ENCODE measurements around the gene GNPDA1. TPM values are rescaled to one million over a fixed set of nuclear protein-coding genes. Genes with fewer than 3 reads are reported as not detected.
A peak's percentile ranks its signal among the peaks of the same experiment; 100 is the strongest.

GNPDA1 gene
- total RNA-seq = 14.2 and 15.0 TPM in 2 replicates

DNA sequence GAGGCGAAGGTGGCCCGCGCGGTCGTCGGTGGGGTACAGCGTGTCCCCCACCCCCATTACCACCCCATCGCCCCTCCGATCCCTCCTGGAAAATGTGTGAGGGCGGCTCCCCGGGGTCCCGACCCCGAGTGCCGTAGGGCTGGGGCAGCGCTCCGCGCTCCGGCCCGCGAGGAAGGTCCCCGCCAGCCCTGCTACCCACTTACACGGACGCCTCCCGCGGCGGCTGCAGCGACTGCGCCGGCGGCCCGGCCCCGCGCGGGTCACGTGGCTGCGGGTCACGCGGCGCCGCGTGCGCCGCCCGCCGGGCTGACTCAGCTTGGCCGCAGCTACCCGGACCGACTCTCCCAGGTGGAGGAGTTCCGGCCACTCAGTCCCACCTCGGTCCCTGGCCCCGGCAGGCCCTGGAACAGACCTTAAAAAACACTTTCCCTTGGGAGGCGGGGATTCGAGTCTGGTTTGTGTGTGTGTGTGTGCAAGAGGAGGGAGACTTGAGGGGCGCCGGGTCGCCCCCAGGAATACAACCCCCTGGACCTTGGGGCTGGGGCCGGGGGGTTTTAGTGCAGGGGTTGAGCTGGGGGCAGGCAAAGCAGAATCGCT lies at the start of gene GNPDA1:
GNPDA1 (minus strand) TSS at position 236 of the 597 bp plus-strand sequence. CDS start 992 bp downstream, outside the sequence.
- Mint-ChIP-seq H3K27ac (peak within 1 kb of the TSS; percentile 86), H3K4me3 (peak within 1 kb of the TSS; percentile 88), H3K4me1 (peaks cover 44% of the 10 kb centered on the region), H3K9me3 (no peaks in the 10 kb centered on the region), H3K36me3 (ENCODE audit: low read depth) (peaks cover 3% of the 10 kb centered on the region), H3K27me3 (no peaks in the 10 kb centered on the region)
- CTCF ChIA-PET = interaction anchor here (1.0 to 6.0 kb wide), 7 partner anchors 21 to 320 kb away, joined by 3 to 47 read pairs (median 5); partner anchors contain the start of gene NDFIP1
- TF ChIP-seq, protein P1, sequence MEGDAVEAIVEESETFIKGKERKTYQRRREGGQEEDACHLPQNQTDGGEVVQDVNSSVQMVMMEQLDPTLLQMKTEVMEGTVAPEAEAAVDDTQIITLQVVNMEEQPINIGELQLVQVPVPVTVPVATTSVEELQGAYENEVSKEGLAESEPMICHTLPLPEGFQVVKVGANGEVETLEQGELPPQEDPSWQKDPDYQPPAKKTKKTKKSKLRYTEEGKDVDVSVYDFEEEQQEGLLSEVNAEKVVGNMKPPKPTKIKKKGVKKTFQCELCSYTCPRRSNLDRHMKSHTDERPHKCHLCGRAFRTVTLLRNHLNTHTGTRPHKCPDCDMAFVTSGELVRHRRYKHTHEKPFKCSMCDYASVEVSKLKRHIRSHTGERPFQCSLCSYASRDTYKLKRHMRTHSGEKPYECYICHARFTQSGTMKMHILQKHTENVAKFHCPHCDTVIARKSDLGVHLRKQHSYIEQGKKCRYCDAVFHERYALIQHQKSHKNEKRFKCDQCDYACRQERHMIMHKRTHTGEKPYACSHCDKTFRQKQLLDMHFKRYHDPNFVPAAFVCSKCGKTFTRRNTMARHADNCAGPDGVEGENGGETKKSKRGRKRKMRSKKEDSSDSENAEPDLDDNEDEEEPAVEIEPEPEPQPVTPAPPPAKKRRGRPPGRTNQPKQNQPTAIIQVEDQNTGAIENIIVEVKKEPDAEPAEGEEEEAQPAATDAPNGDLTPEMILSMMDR (IDR thresholded peaks at IDR 0.05) = no peak
- intact Hi-C loops (cut with micrococcal nuclease) = loop anchor here (1.0 to 10.0 kb wide), 3 partner anchors 44 to 688 kb away; partner anchors contain the start of genes RNF14 and TAF7
- DNase-seq = peak; percentile 76
- ATAC-seq (ENCODE audit: low read depth) = peak; percentile 83
- POLR2A ChIA-PET = interaction anchor here (0.7 to 2.2 kb wide), 4 partner anchors 21 to 757 kb away, joined by 3 to 13 read pairs (median 5); partner anchors contain the start of genes ARHGAP26, DELE1 and RNF14

DNA sequence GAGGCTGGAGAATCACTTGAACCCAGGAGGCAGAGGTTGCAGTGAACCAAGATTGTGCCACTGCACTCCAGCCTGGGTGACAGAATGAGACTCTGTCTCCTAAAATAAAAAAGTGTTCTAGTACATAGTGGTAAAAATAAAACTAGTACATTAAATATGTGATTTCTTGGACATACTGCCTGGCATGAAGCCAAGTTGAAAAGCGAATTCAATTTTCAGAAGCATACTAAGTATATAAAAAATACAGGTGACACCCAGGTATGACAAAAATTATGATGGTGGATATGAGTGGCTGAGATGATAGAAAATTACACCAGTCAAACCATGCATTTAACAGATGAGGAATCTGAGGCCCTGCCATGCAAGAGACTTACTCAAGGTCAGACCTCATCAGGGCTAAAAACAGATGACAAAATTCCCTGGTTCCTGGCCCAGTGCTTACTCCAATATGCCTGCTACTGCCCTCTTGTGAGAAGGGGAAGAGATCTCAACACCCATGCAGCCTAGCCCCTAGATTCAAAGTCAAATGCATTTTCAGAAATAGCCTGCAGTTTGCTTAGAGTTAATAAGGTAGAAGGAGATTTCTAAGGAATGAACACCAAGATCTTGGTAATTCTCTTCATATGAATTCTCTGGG lies 46.6 kb upstream of the GNPDA1 start:
- TF ChIP-seq, protein P1 (IDR thresholded peaks at IDR 0.05) = no peak
- ChIA-PET CTCF (no interaction called here), POLR2A (no interaction called here)
- peaks cover 5% of the 10 kb centered on the region for H3K4me1 Mint-ChIP-seq
- no peaks in the 10 kb centered on the region for H3K9me3 Mint-ChIP-seq
- H3K36me3 Mint-ChIP-seq (ENCODE audit: low read depth) = no peaks in the 10 kb centered on the region
- ATAC-seq (ENCODE audit: low read depth) = no peak
- H3K27ac Mint-ChIP-seq = no peak overlapping the region
- no peak overlapping the region for H3K4me3 Mint-ChIP-seq
- no peak for DNase-seq
- intact Hi-C loops (cut with micrococcal nuclease) = no loop called here
- peaks cover 9% of the 10 kb centered on the region for H3K27me3 Mint-ChIP-seq

DNA sequence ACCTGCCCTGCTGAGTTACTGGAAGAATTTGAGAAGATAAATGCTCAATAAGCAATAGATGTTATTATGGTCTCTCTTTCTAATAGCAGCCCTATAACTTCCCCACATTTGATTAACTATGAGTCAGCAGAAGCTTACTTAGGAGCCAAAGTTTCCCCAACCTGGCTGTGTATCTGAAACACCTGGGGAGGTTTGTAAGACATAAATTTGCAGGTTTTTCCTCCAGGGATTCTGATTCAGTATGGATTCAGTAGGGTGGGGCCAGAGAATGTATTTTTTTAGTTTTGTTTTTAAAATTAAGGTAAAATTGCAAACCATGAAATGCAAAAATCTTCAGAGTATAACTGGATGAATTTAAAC lies 44.9 kb upstream of the GNPDA1 start:
- Mint-ChIP-seq H3K27me3 (peaks cover 12% of the 10 kb centered on the region), H3K9me3 (no peaks in the 10 kb centered on the region), H3K27ac (no peak overlapping the region), H3K36me3 (ENCODE audit: low read depth) (no peaks in the 10 kb centered on the region), H3K4me1 (no peaks in the 10 kb centered on the region), H3K4me3 (no peak overlapping the region)
- CTCF ChIA-PET = no interaction called here
- TF ChIP-seq, protein P1 (IDR thresholded peaks at IDR 0.05) = no peak
- POLR2A ChIA-PET = no interaction called here
- no peak for DNase-seq
- ATAC-seq (ENCODE audit: low read depth) = no peak
- intact Hi-C loops (cut with micrococcal nuclease) = no loop called here

DNA sequence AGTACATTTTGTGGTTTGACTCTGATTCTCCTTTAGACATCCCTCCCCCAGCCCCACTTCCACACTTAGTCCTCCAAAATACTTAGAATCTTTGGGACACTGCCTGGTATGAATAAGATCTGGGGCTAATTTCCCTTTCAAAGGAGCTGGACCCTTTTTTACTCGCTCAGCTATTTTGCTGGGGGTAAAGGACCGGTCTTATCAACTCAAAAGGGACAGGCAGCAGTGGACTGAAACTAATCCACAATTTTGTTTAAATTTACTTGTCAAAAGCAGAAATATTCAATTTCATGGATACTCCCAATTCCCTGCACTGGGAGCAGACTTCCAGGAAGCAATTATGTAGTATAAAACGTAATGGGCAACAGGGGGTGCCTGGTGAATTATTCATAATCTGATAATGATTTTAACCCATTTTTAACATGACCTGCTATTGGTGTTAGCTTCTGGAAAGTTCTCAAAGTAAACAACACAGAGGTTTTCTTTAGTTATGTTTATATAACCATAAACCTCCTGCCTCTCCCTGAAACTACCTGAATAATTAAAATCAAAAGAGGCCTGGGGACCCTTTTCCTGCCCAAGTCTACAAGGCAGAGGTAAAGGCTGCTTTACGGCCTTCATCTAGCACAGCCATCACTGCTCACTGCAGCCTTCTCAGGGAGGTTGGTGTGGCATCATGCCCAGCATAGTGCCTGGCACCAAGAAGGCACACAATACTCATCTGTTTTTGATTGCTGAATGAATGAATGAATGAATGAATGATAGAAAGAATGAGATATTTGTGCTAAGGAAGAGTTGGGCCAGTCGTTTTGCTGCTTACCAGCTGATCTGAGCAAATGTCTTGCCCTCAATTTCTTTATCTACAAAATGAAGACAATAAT lies 44.2 kb upstream of the GNPDA1 start:
- CTCF ChIA-PET = no interaction called here
- H3K4me3 Mint-ChIP-seq = no peak overlapping the region
- DNase-seq = no peak
- POLR2A ChIA-PET = no interaction called here
- no peaks in the 10 kb centered on the region for H3K9me3 Mint-ChIP-seq
- H3K36me3 Mint-ChIP-seq (ENCODE audit: low read depth) = no peaks in the 10 kb centered on the region
- no peak overlapping the region for H3K27ac Mint-ChIP-seq
- H3K4me1 Mint-ChIP-seq = no peaks in the 10 kb centered on the region
- peaks cover 12% of the 10 kb centered on the region for H3K27me3 Mint-ChIP-seq
- TF ChIP-seq, protein P1 (IDR thresholded peaks at IDR 0.05) = no peak
- ATAC-seq (ENCODE audit: low read depth) = no peak
- intact Hi-C loops (cut with micrococcal nuclease) = no loop called here

DNA sequence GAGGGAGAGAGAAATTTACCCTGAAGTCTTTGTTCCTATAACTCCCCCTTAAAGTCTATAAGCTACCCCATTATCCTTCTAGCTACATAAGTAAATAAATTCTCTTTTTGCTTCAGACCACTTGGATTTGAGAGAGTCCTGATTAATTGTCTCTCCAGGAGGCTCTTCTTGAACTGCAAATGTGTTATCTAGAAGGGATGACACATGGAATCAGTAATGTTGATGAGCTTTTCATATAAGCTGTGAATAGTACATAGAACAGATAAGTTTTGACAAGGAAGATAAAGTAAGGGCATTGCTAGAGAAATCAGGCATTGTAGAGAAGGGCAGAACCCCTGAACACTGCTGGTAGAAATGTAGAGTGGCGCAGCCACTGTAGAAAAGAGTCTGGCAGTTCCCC lies 42.5 kb upstream of the GNPDA1 start:
- Mint-ChIP-seq H3K36me3 (ENCODE audit: low read depth) (no peaks in the 10 kb centered on the region), H3K4me1 (no peaks in the 10 kb centered on the region), H3K27ac (no peak overlapping the region), H3K4me3 (no peak overlapping the region), H3K27me3 (peaks cover 6% of the 10 kb centered on the region), H3K9me3 (no peaks in the 10 kb centered on the region)
- ChIA-PET CTCF (no interaction called here), POLR2A (no interaction called here)
- TF ChIP-seq, protein P1 (IDR thresholded peaks at IDR 0.05) = no peak
- DNase-seq (no peak), ATAC-seq (ENCODE audit: low read depth) (no peak)
- intact Hi-C loops (cut with micrococcal nuclease) = no loop called here
